K562 (cell line): ENCODE data around the gene ZNF324B. TPM values are rescaled to one million over a fixed set of nuclear protein-coding genes. Genes with fewer than 3 reads are reported as not detected.
A peak's percentile ranks its signal among the peaks of the same experiment; 100 is the strongest.

Experiments used
- BHLHE40 ChIP-seq: IDR thresholded peaks from 2 replicates; pipeline ENCODE4 v1.6.1; 2011; ENCODE audit warnings: low read length, improper control_type of control experiment
- EGR1 ChIP-seq: fragments of 450-650 bp; conservative IDR thresholded peaks from 2 replicates; pipeline ENCODE4 v1.6.1; 2017; ENCODE audit warnings: mild to moderate bottlenecking
- POU5F1 ChIP-seq: fragments of 150-350 bp; IDR thresholded peaks from 2 replicates; pipeline ENCODE4 v1.6.1; 2014; ENCODE audit warnings: borderline replicate concordance, low read length, low read depth, mild to moderate bottlenecking; ENCODE audit not compliant: partially characterized antibody
- STAG1 ChIP-seq: sonication (generic); formaldehyde crosslinking; IDR thresholded peaks from 2 replicates; pipeline ENCODE4 v1.5.0; 2020; ENCODE audit warnings: missing genetic modification reagents, borderline replicate concordance
- ZBTB7A ChIP-seq: IDR thresholded peaks from 2 replicates; pipeline ENCODE4 v1.6.1; 2011; ENCODE audit warnings: low read depth, mild to moderate bottlenecking, low read length, moderate library complexity, borderline replicate concordance; ENCODE audit not compliant: control insufficient read depth
- ZC3H11A ChIP-seq: IDR thresholded peaks from 2 replicates; pipeline ENCODE4 v1.6.1; 2012; ENCODE audit warnings: low read depth, low read length, improper control_type of control experiment
- ZFP30 ChIP-seq: fragments of 250-450 bp; sonication (Bioruptor Pico); IDR thresholded peaks from 2 replicates; pipeline ENCODE4 v1.8.0; 2022; ENCODE audit warnings: moderate library complexity, mild to moderate bottlenecking, inconsistent platforms, borderline replicate concordance
- ZNF121 ChIP-seq: sonication (generic); formaldehyde crosslinking; conservative IDR thresholded peaks from 2 replicates; pipeline ENCODE4 v1.8.0; 2022; ENCODE audit warnings: missing genetic modification reagents
- ZNF197 ChIP-seq: fragments of 200-800 bp; sonication (Bioruptor generic); IDR thresholded peaks from 2 replicates; pipeline ENCODE4 v1.6.1; 2016; ENCODE audit warnings: low read depth, missing genetic modification characterization, missing compliant biosample characterization
- ZNF318 ChIP-seq, 2 experiments: fragments of 450-650 bp; IDR thresholded peaks; 2 replicates each; pipeline ENCODE4 v1.6.1; 2016; ENCODE audit warnings: mild to moderate bottlenecking in 2 of 2, borderline replicate concordance in 1 of 2, low read depth in 1 of 2, moderate library complexity in 1 of 2
- polyA plus RNA-seq, 8 experiments: library from polyadenylated mRNA; depleted of rRNA in 4 of 8; stranded (reverse) in 5 of 8; unstranded in 3 of 8; fragments of >200 nt; fragmentation: Nextera tagmentation in 2 of 8; fragmentation: Illumina TruSeq in 1 of 8; extraction: Ambion mirVana in 2 of 8; extraction: Trizol in 1 of 8; gene quantifications; 2 replicates each; pipeline versions ENCODE4 v1.2.1 to v1.2.3, GENCODE V29; 2011 to 2014; ENCODE audit warnings: inconsistent platforms in 1 of 8, missing spikeins in 1 of 8
- total RNA-seq, 7 experiments: library from RNA; depleted of rRNA in 6 of 7; stranded (reverse); fragments of >200 nt in 6 of 7; fragmentation: Illumina TruSeq in 2 of 7; extraction: Trizol in 2 of 7; gene quantifications; 2 replicates each; pipeline versions ENCODE4 v1.2.1 to v1.2.3, GENCODE V29; 2011 to 2021; ENCODE audit warnings: low replicate concordance in 1 of 7
- TF ChIP-seq, protein P1 (sequence below): fragments of 450-650 bp; IDR thresholded peaks from 2 replicates; pipeline ENCODE4 v1.6.1; 2018; ENCODE audit warnings: mild to moderate bottlenecking, low read depth; ENCODE audit not compliant: partially characterized antibody

The ZNF324B gene
- total and polyA plus RNA-seq, 9 of the 15 experiments (the other 6 are each of a cell fraction or from before 2014, with no cell fraction given) = 0.20 to 13.5 (median 5.7) TPM

GRCh38 chr19:58497634-58498170 lies 46.3 kb downstream of the ZNF324B start (continued):
- TF ChIP-seq ZNF318 (IDR thresholded peaks at IDR 0.05; ENCODE audit: borderline replicate concordance in 1 of 2, low read depth in 1 of 2) (no peak), STAG1 (0 out of 2 replicates have a peak, but pooled peaks have one; percentile 25), ZBTB7A (peak; percentile 29; the same call in 1 of the 2 replicates), POU5F1 (no peak), ZNF197 (CRISPR knock-in tag) (no peak), ZNF121 (CRISPR knock-in tag) (no peak), BHLHE40 (peak; percentile 12; the same call in 1 of the 2 replicates), EGR1 (no peak), ZC3H11A (no peak), ZFP30 (CRISPR knock-in tag) (no peak)
- TF ChIP-seq, protein P1, sequence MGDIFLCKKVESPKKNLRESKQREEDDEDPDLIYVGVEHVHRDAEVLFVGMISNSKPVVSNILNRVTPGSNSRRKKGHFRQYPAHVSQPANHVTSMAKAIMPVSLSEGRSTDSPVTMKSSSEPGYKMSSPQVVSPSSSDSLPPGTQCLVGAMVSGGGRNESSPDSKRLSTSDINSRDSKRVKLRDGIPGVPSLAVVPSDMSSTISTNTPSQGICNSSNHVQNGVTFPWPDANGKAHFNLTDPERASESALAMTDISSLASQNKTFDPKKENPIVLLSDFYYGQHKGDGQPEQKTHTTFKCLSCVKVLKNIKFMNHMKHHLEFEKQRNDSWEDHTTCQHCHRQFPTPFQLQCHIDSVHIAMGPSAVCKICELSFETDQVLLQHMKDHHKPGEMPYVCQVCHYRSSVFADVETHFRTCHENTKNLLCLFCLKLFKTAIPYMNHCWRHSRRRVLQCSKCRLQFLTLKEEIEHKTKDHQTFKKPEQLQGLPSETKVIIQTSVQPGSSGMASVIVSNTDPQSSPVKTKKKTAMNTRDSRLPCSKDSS = no peak
